IPS-18c (cell line): ENCODE data around the gene PPA2.

Experiments used
- H3K4me3 ChIP-seq: 2 replicates; pipeline ENCODE4 v1.7.0; 2013; ENCODE audit warnings: low read depth, mild to moderate bottlenecking, low read length, moderate library complexity; ENCODE audit not compliant: insufficient read depth
- H3K9me3 ChIP-seq: one replicate; pipeline ENCODE4 v1.6.1; 2013; ENCODE audit warnings: mild to moderate bottlenecking, low read length, moderate library complexity; ENCODE audit not compliant: control insufficient read depth, insufficient read depth

Gene PPA2

DNA sequence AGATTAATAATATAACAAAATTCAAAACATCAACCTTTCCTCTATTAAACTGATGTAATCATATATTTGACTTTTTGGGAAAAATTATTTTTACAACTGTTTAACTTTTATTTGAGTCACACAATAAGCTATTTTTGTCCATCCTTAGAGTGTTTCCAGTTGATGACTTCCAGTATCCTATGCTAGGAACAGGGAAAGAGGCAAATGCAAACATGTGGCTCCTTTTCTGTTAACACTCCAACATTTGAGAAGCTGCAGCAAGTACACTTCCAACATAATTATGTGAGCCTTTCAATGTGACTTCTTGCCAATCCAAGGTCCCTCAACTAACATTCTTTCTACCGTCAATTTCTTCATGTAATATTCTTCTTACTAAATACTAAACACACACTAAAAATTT is 117.7 kb downstream of the PPA2 start:
- Histone ChIP-seq H3K4me3 (no peak overlapping the region), H3K9me3 (no peaks in the 10 kb centered on the region)

DNA sequence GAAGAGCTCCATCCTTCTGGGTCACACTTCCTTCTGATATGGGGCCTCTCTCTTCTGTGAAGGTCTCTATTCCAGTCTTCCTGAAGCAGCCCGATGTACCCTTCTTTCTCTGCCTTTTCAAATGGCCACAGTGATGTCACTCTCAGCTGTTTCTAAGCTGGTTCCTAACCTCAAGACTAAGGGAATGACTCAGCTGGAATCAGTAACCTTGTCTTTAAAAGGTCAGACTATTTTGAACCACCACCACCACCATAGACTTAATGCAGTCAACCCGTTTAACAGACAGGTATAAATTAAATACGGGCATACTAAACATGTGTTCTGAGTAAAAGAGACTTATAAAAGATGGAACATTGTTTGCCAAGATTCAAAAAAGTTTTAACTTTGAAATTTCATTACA is 121.0 kb downstream of the PPA2 start:
- Histone ChIP-seq H3K9me3 (no peaks in the 10 kb centered on the region), H3K4me3 (no peak overlapping the region)

GRCh38 chr4:105351861-105352260 is 122.0 kb downstream of the PPA2 start:
- Histone ChIP-seq H3K9me3 (no peaks in the 10 kb centered on the region), H3K4me3 (no peak overlapping the region)

DNA sequence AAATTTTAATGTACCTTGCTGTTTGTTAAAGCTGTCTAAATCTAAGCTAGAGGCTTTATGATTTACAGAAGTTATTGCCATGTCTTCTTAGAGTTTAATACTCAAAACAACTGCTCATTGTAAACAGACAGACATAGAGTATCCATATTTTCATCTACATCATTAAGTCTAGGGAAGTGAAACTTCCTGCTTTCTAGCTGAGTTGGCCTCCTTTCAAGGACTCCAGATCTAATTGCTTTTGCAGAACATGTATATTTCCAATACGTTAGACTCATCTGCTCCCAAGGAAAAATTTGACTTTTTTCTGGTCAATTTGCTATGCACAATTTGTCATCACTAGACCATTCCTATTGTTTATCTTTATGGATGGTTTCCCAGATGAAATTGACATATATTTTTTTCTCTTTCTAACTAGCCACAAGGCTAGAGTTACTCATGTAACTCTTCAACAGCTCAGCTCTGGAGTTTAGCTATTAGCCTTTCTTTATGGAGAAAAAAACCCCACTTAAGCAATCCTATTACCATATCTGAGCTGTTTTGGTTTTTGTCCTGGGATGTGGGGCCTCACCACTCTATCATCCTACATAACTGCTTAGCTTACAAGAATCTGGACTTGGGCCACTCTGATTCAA is 122.9 kb downstream of the PPA2 start:
- Histone ChIP-seq H3K9me3 (no peaks in the 10 kb centered on the region), H3K4me3 (no peak overlapping the region)

DNA sequence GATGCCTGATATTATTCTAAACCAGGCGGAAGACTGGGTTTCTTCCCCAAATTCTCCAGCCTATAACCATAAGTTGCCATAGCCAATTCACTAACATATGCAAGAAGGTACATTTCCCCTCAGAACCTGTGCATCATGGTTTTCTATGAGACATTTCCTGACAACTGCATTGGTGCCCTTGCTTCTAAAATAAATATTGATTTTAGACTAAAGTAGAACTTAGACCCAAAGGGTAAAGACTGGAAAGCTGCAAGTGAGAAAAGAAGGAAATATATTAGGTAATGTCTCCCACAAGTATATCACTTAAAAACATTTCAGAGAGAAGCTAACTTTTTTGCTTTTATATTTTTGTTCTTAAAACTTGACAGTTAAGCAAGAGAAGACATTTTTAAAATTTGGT is 125.1 kb downstream of the PPA2 start:
- Histone ChIP-seq H3K9me3 (no peaks in the 10 kb centered on the region), H3K4me3 (no peak overlapping the region)

GRCh38 chr4:105346869-105347268 is 127.0 kb downstream of the PPA2 start:
- no peaks in the 10 kb centered on the region for H3K9me3 ChIP-seq

GRCh38 chr4:105345838-105346237 is 128.0 kb downstream of the PPA2 start:
- no peaks in the 10 kb centered on the region for H3K9me3 ChIP-seq

More at GRCh38 chr4:105346869-105347268, 127.0 kb downstream of the PPA2 start:
- no peak overlapping the region for H3K4me3 ChIP-seq

DNA sequence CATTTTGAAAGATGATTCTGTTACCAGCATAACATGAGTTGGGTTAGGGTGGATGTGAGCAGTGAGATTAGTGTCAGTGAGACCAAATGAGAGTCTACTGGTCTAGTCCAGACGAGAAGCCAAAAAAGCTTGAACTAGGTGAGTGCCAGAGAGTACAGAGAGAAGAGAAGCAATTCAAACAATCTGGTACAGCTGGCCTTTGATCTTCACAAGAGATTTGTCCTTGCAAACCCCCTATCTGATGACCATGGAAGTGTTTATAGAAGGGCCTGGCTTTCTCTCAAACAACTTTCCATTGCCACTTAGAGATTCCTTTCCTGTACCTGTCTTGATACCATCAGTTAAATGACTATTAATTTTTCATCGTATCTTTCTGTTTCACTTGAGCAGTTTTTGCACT is 128.5 kb downstream of the PPA2 start:
- Histone ChIP-seq H3K4me3 (no peak overlapping the region), H3K9me3 (no peaks in the 10 kb centered on the region)

More at GRCh38 chr4:105345838-105346237, 128.0 kb downstream of the PPA2 start:
- H3K4me3 ChIP-seq: no peak overlapping the region

GRCh38 chr4:105344141-105344540 is 129.7 kb downstream of the PPA2 start:
- no peaks in the 10 kb centered on the region for H3K9me3 ChIP-seq
- H3K4me3 ChIP-seq: no peak overlapping the region

GRCh38 chr4:105343146-105343931 is 130.5 kb downstream of the PPA2 start:
- H3K4me3 ChIP-seq: no peak overlapping the region
- H3K9me3 ChIP-seq: no peaks in the 10 kb centered on the region

- H3K4me3 ChIP-seq: no peak overlapping the region
Measured at GRCh38 chr4:105329081-105329480, 144.8 kb downstream of the PPA2 start.

GRCh38 chr4:105327956-105328355 is 145.9 kb downstream of the PPA2 start:
- no peak overlapping the region for H3K4me3 ChIP-seq

More at GRCh38 chr4:105329081-105329480, 144.8 kb downstream of the PPA2 start:
- no peaks in the 10 kb centered on the region for H3K9me3 ChIP-seq

DNA sequence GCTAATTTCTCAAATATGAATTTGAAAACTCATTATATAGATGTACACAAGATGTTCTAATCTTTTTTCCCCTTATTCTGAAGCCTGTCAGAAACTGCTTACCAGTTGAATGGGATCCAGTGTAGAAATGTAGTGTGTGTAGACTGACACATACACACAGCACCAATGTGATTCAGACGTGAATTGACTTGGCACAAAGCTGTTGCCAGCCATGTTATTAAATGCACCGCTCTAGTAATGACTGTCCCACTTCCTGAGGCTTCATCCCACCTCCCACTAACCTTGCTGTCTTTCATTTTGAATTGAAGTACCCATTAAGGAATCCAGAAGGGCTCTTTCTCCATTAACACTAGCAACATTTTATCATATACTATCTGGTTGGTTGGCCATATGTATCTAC is 146.6 kb downstream of the PPA2 start:
- no peak overlapping the region for H3K4me3 ChIP-seq
- H3K9me3 ChIP-seq: no peaks in the 10 kb centered on the region

More at GRCh38 chr4:105327956-105328355, 145.9 kb downstream of the PPA2 start:
- no peaks in the 10 kb centered on the region for H3K9me3 ChIP-seq
